Measurements from ENCODE around the gene GALNT10.

Gene GALNT10

GRCh38 chr5:154329519-154330040 is 139.0 kb downstream of the GALNT10 start:
- no peak for DNase-seq

- DNase-seq = no peak
Observed at GRCh38 chr5:154330097-154330667, 139.6 kb downstream of the GALNT10 start.

DNA sequence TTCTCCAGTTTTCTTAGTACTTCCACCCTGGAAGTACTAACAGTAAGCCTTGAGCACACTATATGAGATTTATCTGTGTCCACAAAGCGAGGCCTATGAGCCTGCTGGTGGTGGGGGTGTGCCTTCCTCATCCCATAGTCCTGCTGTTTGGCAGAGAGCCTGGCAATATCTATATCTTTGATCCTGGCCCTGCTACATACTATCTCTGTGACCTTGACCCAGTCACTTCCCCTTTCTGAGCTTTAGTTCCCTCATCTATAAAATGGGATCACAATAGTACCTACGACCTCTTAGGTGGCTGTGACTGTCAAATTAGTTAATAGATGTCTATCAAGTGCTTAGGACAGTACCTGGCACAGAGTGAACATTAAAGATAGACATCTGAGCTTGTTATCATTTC is 140.7 kb downstream of the GALNT10 start:
- no peak for DNase-seq

DNA sequence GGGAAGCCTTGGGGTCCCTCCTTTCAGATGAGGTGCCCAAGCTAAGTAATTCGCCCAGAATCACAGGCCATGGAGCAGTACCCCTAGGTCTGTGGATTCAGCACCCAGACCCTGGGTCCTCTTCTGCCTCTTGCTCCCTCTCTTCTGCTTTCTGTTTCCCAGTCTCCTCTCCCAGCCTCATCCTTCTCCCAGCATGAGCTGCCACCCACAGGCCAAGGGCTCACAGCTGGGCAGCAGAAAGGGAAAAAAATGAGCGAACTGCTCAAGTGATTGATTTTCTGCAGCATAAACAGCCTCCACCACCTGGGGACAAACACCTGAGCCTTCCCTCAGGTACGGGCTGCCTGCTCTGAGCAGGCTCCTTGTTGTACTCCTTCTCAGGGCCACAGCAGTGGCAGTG is 141.4 kb downstream of the GALNT10 start:
- DNase-seq = no peak

DNA sequence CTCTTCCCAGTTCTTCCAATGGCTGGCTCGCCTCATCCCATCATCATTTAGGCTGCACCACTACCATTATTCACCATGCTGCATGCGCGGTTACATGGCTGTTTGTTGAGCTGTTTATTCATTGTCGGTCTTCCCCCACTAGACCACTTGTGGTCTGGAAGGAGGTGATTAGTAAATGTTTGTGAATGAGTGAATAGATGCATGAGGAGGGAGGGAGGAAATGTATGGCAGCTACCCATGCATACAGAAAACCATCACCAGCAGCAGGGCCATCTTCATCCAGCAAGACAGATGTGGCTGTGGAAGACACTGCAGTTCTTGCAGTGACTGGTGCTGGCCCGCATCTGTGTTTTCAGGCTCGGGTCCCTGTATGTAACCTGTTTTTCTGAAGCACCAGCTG is 141.9 kb downstream of the GALNT10 start:
- DNase-seq = no peak

GRCh38 chr5:154333016-154333415 is 142.5 kb downstream of the GALNT10 start:
- no peak for DNase-seq

DNA sequence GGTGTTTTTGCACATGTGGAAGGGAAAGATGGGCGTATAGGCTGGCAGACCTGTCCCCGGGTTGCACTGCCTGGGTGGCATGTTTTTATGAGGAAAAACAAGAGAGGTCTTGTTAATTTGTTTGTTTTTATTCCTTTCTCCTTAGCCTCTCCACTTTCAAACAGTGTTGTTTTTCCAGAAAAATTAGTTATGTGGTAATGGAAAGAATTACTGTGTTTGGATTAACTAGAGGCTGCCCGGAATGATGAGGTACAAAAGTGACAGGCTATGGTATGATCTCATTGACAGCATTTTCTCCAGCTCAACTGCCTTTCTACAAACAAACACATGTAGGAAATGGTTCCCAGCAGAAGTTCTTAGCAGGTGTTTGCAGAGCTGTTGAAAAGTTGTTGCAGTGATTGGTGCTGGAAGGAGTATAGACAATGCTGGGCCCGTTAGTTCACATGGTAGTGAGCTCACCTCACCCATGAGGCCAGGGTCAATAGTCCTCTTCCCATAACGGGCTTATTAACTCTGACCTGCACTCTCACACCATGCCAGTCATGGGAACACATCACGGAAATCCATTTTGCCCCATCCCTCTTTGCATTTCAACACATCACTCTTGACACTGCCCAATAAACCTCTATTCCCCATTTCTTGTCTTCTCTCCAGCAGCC is 144.0 kb downstream of the GALNT10 start:
- DNase-seq = no peak

DNA sequence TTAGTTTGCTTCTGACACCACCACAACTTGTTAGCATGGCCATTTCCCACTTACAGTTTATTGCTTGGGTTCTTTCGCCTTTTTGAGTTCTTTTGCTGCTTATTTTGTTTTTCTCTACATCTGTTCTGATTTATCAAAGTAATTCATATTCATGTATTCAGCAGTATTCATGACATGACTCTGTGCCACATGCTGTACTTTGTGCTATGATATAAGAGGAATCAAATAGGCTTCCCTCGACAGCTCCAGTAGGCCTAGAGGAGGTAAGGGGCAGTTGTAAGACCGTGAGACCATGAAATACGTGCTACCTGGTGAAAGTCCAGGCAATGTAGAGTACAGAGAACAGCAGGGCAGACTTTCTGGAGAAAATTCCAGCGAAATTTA is 144.5 kb downstream of the GALNT10 start:
- DNase-seq = no peak

DNA sequence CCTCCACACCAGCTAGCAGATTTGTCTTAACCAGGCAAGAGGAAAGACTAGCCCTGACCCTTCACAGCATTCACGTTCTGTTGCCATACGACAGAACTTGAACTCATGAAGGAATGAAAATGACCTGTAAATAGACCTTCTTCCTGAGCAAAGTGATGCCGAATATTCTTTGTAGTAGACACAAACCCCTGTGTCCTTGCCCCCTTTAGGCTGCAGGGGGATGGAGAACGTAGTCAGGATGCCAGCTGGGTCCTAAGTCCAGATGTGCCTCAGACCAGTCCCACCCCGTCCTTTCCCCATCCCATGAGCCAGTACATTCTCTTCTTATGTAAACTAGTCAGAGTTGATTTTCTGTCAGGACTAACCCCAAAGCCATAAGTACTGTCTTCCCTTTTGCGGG is 151.1 kb downstream of the GALNT10 start:
- no peak for DNase-seq

DNA sequence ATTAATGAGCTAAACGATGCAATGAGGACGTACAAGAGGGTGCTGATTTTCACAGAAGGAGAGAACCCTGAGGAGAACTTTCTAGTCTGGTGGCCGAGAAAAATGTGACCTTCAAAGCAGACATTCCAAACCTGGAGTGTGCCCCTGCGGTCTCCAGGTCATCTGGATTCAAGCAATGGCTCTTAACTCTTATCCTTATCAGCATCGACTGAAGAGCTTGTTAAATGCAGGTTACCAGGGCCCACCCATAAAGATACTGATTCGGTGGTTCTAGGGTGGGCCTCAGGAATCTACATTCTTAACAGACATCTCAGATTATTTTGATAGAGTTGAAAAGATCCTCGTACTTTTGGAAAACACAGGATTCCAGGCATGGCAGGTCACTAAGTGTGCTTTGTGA is 151.7 kb downstream of the GALNT10 start:
- DNase-seq = no peak

DNA sequence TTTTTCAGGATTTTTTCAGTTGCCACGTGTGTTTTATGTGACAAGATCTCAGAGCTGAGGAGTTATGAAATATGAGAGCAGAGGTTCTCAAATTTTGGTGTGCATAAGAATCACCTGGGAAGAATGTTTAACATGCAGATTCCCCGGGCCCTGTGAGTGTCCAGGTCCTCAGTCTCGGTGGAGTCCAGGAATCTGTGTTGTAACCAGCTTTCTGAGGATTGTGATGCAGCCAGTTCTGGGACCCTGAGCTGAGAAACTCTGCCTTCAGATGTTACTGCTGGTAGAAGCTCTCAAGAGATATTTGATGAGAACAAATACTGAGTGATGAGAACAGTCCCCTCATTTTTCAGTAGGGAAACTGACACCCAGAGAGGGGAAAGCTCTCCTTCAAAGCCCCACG is 152.4 kb downstream of the GALNT10 start:
- no peak for DNase-seq

DNA sequence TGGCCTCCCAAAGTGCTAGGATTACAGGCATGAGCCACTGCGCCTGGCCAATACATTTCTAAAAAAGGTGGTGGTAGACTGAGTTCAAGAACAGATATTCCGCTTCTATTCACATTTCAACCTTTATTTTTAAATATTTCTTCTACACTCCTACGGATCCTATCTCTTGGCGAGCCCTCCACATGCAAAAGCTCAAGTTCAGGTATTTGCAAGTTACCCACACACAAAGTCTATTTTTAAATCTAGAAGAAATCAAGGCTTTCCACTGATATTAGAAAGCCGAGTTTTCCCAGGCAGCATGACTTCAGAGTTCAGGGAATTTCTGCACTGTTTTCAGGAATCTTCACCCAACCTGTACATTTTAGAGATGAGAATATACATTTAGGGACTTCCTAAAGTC is 153.9 kb downstream of the GALNT10 start:
- no peak for DNase-seq

DNA sequence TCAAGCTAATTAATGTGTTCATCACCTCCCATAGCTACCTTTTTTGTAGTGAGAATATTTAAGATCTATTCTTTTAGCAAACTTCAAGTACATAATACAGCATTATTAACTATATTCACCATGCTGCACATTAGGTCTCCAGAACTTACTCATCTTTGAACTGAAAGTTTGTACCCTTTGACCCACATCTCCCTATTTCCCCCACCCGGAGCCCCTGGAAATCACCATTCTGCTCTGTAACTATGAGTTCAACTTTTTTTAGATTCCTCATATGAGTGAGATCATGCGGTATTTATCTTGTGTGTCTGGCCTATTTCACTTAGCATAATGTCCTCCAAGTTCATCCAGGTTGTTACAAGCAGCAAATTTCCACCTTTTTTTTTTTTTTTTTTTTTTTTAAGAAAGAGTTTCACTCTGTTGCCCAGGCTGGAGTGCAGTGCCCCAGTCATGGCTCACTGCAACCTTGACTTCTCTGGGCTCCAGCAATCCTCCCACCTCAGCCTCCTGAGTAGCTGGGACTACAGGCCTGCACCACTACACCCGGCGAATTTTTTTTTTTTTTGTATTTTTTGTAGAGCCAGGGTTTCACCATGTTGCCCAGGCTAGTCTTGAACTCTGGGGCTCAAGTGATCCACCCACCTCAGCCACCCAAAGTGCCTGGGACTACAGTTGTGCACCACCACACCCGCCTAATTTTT is 154.9 kb downstream of the GALNT10 start:
- DNase-seq = no peak

- DNase-seq = no peak
Observed at GRCh38 chr5:154346427-154346826, 155.9 kb downstream of the GALNT10 start.

DNA sequence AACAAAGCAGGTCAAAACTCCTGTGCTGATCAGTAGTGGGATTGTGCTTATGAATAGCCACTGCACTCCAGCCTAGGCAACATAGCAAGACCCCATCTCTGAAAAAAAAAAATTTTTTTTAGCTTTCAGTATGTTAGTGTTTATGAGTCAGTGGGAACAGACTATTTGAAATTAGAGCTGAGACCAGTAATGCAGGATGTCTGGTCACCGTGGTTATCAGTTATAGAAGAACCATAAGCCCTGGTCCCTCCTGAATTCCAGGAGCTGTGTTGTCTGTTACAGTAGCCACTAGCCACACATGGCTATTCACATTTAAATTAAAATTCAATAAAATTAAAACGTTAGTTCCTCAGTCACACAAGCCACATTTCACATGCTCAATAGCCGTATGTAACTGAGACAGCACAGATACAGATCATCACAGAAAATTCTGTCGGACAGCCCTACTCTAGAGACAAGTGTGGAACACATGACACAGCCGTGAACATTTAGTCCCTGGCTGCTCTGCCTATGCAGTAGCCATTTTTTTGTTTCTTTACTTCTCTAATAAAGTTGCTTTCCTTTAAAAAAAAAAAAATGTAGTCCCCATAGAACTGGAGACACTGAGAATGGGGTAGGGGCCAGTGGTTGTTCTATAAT is 159.2 kb downstream of the GALNT10 start:
- no peak for DNase-seq

DNA sequence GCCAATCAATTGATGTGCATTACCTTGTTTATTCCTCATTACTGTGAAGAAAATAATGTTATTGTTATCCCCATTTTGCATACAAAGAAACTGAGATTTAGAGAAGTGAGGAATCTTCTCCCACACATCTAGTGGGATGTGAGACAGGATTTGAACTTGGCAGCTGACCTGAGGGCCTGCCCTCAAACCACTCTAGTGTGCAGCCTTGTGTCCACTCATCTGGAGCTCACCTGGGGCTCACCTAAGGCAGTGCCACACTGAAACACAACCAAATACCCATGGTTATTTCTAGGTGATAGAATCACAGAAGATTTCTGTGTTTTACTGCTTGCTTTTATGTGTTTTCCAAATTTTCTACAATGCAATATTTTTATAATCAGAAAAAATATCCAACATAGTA is 160.6 kb downstream of the GALNT10 start:
- DNase-seq = no peak

DNA sequence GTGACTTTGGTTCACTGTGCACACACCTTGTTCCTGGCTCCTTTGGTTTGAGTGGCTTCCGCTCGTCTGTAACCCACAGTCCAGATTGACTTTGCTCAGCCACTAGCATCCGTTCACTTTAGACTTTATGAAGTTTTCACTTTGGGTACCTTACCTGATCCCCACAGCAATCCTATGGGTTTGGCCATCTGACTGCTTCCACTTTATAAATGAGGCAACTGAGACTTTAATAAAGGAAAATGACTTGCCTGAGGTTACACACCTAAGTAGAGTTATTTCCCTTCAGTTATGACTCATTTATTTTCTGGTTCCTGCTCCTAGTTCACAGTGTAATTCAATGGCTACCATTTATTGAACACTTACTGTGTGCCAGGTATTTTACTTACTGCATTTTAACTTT is 161.0 kb downstream of the GALNT10 start:
- no peak for DNase-seq

GRCh38 chr5:154352960-154353548 is 162.5 kb downstream of the GALNT10 start:
- no peak for DNase-seq

DNA sequence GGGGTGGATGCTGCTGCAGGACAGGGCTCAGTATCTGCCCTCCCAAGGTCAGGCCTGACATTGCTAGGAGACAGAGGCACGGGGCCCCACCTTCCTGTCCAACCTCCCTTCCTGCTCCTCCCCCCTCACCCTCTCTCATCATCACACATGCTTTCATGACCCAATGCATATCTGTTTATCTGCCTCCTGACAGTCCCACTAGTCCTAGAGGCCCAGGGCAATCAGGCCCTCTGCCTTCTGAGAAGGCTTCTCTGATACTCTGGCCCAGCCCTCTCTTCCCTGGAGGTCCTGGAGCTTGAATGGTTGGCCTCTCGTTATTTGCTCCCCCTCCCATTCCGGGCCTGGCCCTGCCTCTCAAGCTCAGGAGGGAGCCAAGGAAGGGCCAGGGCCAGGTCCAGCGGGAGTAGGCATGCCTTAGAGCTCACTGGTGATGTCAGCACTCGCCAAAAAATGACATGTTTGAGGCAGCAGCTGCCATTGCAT is 164.6 kb downstream of the GALNT10 start:
- no peak for DNase-seq

DNA sequence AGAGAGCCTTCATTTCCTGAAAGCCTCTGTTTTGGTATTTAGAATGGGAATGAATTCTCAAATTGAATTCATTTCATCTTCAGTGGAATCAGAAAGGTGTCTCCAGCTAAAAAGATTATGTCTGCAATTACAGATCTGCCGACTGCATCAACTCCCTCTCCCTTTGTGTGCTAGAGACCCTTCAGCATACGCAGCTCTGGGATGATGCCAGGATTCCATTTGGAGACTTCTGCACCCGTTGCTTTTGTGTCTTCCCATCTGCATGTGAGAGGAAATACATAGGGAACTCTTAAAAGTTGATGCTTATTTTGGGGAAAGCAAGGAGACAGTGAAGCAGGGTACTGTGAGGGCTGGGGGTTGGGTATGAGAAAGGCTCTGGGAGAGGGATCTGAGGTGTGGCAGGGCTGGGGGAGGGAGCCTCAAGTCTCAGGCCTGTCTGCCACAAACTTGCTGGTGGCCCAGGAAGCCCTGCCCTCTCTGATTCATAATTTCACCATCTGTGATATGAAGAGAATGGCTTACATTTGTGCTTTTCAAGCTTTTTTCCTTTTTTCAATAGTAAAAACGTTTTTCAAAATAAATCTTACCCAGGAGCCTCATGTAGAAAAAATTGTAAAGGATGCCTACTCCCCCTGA is 165.6 kb downstream of the GALNT10 start:
- peak; percentile 50 for DNase-seq

GRCh38 chr5:154356958-154357357 is 166.4 kb downstream of the GALNT10 start:
- no peak for DNase-seq

DNA sequence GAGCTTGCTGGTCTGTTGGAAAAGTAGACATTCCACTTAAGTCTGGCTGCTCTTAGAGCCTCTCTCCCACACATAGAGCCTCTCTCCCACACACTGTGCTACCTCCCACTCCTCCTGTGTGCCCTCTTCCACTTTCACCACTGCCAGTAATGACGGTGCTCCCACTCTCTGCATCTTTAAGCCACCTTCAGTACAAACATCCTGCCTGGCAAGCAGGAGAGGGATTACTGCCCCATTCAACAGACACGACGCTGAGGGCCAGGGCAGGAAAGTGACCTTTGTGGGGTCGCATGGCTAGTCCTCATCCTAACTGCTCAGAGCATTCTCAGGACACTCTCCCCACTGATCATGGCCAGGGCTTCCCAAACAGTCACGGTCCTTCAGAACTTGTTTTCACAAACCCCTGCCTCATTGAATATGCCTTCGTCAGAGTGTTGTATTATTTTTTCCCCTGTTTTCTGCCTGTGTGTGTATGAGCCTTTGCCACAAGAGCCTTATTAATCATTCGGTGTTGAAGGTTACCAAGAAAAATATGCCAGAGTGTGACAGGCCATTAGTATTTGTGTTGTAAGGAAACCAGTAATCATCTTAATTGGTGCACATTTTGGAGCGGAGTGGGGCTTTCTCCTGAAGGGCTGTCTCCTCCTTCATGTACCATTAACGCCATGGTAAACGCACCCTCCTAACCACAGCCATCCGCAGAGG is 168.1 kb downstream of the GALNT10 start:
- DNase-seq = peak; percentile 42

Data from NCI-H226 (cell line).